Activated naive CD8-positive, alpha-beta T cell (primary cell): Measurements from ENCODE around the gene NTN3.

ENCODE experiments used
- H3K27ac Mint-ChIP-seq: one replicate; pipeline ENCODE4 v1.8.0; 2021; ENCODE audit warnings: mixed read lengths
- H3K27me3 Mint-ChIP-seq: one replicate; pipeline ENCODE4 v1.8.0; 2021; ENCODE audit warnings: mixed read lengths
- H3K36me3 Mint-ChIP-seq: one replicate; pipeline ENCODE4 v1.8.0; 2021; ENCODE audit warnings: mixed read lengths
- H3K4me1 Mint-ChIP-seq: one replicate; pipeline ENCODE4 v1.8.0; 2021; ENCODE audit warnings: low read depth, mixed read lengths
- H3K4me3 Mint-ChIP-seq: one replicate; pipeline ENCODE4 v1.8.0; 2021; ENCODE audit warnings: mild to moderate bottlenecking, mixed read lengths
- H3K9me3 Mint-ChIP-seq: one replicate; pipeline ENCODE4 v1.8.0; 2021; ENCODE audit warnings: low read depth, mixed read lengths

The NTN3 gene

GRCh38 chr16:2513405-2514332 lies 42.6 kb downstream of the NTN3 start, which contains the start of gene ATP6V0C:
Gene ATP6V0C, plus strand, starts transcription at chr16:2513952. Its CDS starts 152 bp downstream, at chr16:2514104.
- peak within 1 kb of the TSS; percentile 92 for H3K27ac Mint-ChIP-seq
- no peaks in the 10 kb centered on the region for H3K27me3 Mint-ChIP-seq
- H3K9me3 Mint-ChIP-seq: no peaks in the 10 kb centered on the region
- H3K36me3 Mint-ChIP-seq: no peaks in the 10 kb centered on the region
- peak within 1 kb of the TSS; percentile 91 for H3K4me3 Mint-ChIP-seq
- H3K4me1 Mint-ChIP-seq: peaks cover 42% of the 10 kb centered on the region

DNA sequence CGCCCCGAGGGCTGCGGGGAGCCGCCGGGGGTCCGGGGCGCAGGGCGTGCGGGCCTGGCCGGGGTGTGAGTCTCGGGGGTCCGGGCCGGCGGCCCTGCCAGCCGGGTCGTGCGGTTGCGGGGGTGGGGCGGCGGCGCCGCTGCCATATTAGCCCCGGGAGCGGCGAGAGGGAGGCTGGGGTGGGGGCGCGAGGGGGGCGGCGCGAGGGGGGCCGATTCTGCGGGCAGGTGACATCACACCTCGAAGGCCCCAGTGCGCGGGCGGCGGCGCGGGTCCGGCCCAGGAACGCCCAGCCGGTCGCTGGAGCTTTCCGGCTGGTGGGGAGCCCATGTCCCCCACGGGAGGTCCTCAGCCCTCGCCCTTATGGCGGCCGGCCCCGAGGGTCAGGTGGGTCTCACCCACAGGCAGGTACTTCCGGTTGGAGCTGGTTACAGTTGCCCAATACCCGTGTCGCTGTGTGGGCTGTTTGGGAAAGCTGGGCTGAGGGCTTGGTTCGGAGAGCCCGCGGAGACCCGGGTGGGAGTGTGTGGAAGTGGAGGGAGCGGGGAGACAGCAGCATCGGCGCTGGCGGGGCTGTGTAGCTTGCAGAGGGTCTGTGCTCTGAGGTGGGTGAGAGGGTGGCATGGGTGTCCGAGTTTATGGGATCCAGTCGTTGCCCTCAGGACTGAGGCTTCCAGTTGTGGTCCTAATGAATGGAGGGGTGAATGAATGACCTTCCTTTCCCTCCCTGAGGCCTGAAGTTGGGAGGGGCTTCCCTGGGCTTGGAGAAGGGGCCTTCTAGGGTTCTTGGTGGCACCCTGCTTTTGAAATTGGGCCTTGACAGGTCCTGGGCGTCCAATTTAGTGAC lies 43.5 kb downstream of the NTN3 start:
- Mint-ChIP-seq H3K4me1 (peaks cover 47% of the 10 kb centered on the region), H3K27ac (peak overlapping the region; percentile 92), H3K9me3 (no peaks in the 10 kb centered on the region), H3K36me3 (no peaks in the 10 kb centered on the region), H3K27me3 (no peaks in the 10 kb centered on the region), H3K4me3 (peak overlapping the region; percentile 91)

DNA sequence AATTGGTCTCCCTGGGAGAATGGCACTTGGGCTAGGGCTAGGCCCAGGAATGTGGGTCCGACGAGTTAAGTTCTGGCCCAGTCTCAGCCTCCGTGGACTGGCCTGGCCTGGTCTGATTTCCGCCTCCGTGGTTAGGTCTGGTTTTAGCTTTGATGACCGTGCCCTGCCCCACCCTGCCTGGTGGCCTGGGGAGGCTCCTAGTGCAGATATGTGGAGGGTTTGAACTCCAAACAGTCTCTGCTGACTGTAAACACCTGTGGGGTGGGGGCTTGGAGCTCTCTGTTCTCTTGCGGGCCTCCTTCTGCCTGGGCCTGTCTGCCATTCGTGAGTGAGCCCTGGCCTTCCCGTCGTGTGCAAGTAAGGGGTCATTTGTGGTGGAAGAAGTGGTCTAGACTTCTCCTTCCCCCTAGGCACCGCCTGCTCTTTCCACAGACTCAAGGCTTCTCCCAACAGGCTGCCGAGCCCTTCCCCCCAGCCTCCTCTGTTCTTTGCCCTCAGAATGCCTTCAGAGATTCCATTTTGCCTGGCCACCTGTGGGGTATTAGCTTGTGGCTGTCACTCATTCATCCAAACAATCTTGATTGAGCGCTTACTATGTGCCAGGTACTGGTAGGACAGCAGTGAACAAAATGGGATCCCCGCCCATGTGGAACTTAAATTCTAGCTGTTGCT lies 44.2 kb downstream of the NTN3 start:
- peak overlapping the region; percentile 92 for H3K27ac Mint-ChIP-seq
- H3K9me3 Mint-ChIP-seq: no peaks in the 10 kb centered on the region
- peak overlapping the region; percentile 91 for H3K4me3 Mint-ChIP-seq
- no peaks in the 10 kb centered on the region for H3K27me3 Mint-ChIP-seq
- peaks cover 51% of the 10 kb centered on the region for H3K4me1 Mint-ChIP-seq
- no peaks in the 10 kb centered on the region for H3K36me3 Mint-ChIP-seq

DNA sequence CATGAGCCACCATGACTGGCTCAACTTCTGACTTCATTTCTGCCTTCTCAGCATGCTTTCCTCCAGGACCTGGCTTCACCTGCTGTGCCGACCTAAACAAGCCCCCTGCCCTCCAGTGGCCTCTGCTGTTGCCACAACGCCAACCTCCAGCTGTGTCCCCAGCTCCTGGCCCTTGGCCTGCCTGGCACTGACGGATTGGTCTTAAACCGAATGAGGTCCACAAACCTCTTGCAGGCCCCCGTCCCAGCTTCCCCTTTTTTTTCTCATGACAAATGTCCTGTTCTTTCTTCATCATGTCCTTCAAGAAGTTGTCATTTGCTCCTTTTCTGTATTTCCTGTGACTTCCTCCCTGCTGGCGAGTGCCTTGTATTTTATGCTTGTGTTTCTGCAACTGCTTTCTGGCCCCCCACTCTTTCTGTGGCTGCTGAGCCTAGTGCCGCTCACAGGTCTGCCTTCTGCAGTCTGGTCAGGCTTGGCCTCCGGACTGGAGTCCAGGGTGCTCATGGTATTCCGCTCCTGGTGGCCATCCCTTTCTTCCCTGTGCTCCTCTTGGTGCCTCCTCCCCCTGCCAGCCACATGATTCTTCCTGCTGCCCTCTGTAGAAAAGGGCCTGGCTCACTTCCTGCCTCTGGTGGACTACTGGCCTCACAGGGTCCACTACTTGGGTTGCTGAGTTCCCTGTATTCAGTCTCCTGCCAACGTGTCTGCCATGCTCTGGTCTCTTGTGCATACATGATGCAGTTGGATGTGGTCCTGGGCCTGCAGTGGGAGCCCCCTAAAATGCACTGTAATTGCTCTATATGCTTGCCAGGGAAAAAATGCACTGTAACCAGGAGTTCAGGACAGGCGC lies 45.5 kb downstream of the NTN3 start:
- Mint-ChIP-seq H3K9me3 (no peaks in the 10 kb centered on the region), H3K4me1 (peaks cover 60% of the 10 kb centered on the region), H3K27ac (peak overlapping the region; percentile 92)

GRCh38 chr16:2517954-2518605 lies 47.0 kb downstream of the NTN3 start:
- H3K4me3 Mint-ChIP-seq: no peak overlapping the region
- peak overlapping the region; percentile 16 for H3K27ac Mint-ChIP-seq
- H3K4me1 Mint-ChIP-seq: peaks cover 52% of the 10 kb centered on the region
- no peaks in the 10 kb centered on the region for H3K27me3 Mint-ChIP-seq
- H3K9me3 Mint-ChIP-seq: no peaks in the 10 kb centered on the region
- H3K36me3 Mint-ChIP-seq: no peaks in the 10 kb centered on the region

More for the DNA sequence above, 45.5 kb downstream of the NTN3 start:
- H3K27me3 Mint-ChIP-seq: no peaks in the 10 kb centered on the region
- peak overlapping the region; percentile 91 for H3K4me3 Mint-ChIP-seq
- no peaks in the 10 kb centered on the region for H3K36me3 Mint-ChIP-seq

DNA sequence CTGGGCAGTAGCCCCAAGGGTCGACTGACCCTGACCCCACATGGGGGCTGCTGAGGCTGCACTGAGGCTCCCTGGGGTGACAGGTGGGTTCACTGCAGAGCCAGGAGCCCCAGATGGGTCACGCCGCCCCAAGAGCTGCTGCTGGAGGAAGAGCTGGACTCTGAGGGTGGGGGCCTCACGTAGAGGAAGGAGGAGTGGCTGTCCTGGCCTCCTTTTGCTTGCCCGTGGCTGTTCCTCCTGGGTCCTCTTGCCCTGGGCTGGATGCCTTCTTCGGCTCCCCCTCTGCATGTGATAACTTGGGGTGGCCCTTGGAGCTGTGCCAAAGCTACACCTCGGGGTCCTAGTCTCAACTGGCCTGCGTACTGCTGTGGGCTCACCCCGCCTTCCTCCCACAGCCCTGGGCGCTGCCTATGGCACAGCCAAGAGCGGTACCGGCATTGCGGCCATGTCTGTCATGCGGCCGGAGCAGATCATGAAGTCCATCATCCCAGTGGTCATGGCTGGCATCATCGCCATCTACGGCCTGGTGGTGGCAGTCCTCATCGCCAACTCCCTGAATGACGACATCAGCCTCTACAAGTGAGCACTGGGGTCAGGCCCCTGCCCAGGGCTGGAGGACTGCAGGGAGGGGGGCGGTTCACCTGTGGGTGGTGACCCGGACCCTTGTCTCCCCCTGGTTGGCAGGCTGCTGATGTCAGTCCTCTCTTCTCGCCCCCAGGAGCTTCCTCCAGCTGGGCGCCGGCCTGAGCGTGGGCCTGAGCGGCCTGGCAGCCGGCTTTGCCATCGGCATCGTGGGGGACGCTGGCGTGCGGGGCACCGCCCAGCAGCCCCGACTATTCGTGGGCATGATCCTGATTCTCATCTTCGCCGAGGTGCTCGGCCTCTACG lies 48.0 kb downstream of the NTN3 start:
- H3K4me3 Mint-ChIP-seq: peak overlapping the region; percentile 81
- H3K9me3 Mint-ChIP-seq: no peaks in the 10 kb centered on the region
- peaks cover 53% of the 10 kb centered on the region for H3K4me1 Mint-ChIP-seq
- no peaks in the 10 kb centered on the region for H3K36me3 Mint-ChIP-seq
- H3K27me3 Mint-ChIP-seq: no peaks in the 10 kb centered on the region
- H3K27ac Mint-ChIP-seq: peak overlapping the region; percentile 91

DNA sequence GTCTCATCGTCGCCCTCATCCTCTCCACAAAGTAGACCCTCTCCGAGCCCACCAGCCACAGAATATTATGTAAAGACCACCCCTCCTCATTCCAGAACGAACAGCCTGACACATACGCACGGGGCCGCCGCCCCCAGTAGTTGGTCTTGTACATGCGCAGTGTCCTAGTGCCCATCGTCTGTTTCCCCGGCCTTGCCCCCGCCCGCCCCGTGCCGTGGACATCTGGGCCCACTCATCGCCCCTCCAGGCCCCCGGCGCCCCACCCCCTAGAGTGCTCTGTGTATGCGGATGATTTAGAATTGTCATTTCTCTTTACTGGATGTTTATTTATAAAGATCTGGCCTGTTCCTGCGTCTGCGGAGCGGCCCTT lies 48.6 kb downstream of the NTN3 start:
- no peaks in the 10 kb centered on the region for H3K36me3 Mint-ChIP-seq
- no peaks in the 10 kb centered on the region for H3K9me3 Mint-ChIP-seq
- peaks cover 53% of the 10 kb centered on the region for H3K4me1 Mint-ChIP-seq
- H3K4me3 Mint-ChIP-seq: peak overlapping the region; percentile 81
- H3K27me3 Mint-ChIP-seq: no peaks in the 10 kb centered on the region
- peak overlapping the region; percentile 91 for H3K27ac Mint-ChIP-seq

DNA sequence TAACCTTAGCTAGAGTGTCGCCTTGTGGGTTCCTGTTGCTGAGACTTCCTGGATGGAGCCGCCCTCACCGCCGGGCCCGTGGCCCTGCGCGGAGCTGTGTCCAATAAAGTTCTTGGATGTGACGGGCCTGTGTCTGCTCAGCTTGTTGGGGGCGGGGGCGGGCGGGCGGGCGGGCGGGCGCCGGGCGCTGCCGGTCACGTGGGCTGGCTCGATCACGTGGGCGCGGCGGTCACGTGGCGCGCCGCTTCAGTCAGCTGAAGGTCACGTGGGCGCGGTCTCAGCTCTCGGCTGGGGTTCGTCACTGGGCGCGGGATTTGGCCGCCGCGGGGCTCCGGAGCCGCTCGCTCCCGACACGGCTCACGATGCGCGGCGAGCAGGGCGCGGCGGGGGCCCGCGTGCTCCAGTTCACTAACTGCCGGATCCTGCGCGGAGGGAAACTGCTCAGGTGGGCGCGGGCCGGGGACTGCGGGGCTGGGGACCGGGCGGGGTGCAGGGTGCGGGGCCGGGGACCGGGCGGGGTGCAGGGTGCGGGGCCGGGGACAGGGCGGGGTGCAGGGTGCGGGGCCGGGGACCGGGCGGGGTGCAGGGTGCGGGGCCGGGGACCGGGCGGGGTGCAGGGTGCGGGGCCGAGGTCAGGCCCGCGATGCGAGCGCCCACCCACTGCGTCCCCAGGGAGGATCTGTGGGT lies 49.1 kb downstream of the NTN3 start, which contains the start of gene AMDHD2:
TSS of gene AMDHD2 (plus strand) at position 275 of the 687 bp plus-strand sequence. CDS start at position 363, 88 bp downstream.
- Mint-ChIP-seq H3K36me3 (no peaks in the 10 kb centered on the region), H3K4me3 (peak within 1 kb of the TSS; percentile 90), H3K9me3 (no peaks in the 10 kb centered on the region), H3K27ac (peak within 1 kb of the TSS; percentile 93), H3K27me3 (no peaks in the 10 kb centered on the region), H3K4me1 (peaks cover 50% of the 10 kb centered on the region)

DNA sequence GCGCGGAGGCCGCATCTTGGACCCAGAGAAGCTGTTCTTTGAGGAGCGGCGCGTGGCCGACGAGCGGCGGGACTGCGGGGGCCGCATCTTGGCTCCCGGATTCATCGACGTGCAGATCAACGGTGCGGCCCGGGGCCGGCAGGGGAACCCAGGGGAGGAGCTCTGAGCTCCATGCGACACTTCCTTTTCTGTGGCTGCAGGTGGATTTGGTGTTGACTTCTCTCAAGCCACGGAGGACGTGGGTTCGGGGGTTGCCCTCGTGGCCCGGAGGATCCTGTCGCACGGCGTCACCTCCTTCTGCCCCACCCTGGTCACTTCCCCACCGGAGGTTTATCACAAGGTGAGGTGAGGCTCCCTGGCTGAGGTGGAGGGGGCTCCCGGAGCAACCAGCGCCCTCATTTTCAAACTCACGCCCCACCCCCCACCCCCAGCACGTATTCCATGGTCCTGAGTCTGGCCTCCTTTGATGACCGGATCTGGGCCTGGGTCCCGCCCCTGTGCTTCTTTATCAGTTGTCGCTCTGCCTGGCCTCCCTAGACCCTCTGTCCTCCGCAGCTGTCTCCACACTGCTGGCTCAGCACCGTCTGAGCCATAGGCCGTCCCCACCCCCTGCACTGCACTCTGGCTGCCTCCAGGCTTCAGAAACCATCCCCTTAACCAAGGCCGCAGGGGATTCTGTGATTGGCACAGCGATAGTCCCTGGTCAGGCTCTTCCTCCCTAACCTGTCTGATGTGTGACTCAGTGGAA lies 49.9 kb downstream of the NTN3 start:
- H3K4me1 Mint-ChIP-seq: peaks cover 43% of the 10 kb centered on the region
- no peaks in the 10 kb centered on the region for H3K36me3 Mint-ChIP-seq
- peak overlapping the region; percentile 93 for H3K27ac Mint-ChIP-seq
- H3K9me3 Mint-ChIP-seq: no peaks in the 10 kb centered on the region
- peak overlapping the region; percentile 90 for H3K4me3 Mint-ChIP-seq
- no peaks in the 10 kb centered on the region for H3K27me3 Mint-ChIP-seq
